RPMI8226 (cell line): ENCODE results near the gene LYZL6.
"Not testable (repeated sequence)": the region's sequence is repeated elsewhere in the genome, so short reads cannot be mapped to it uniquely, and the experiment has no call there.

Experiments used
- DNase-seq: peaks from one replicate; pipeline ENCODE4 v3.0.0-alpha.2; 2015

The LYZL6 gene

GRCh38 chr17:35944151-35944550, 638 bp upstream of the LYZL6 start:
- DNase-seq: no peak

- DNase-seq: no peak
Measured at GRCh38 chr17:35942588-35943186, 826 bp downstream of the LYZL6 start.

GRCh38 chr17:35938492-35938891, 5.0 kb downstream of the LYZL6 start:
- not testable (repeated sequence) for DNase-seq

GRCh38 chr17:35936063-35936462, 7.5 kb downstream of the LYZL6 start:
- no peak for DNase-seq

- DNase-seq: no peak
Measured at GRCh38 chr17:35934760-35935159, 8.8 kb downstream of the LYZL6 start.

GRCh38 chr17:35932586-35932985, 10.9 kb downstream of the LYZL6 start:
- DNase-seq: no peak

GRCh38 chr17:35931794-35932425, 11.6 kb downstream of the LYZL6 start:
- no peak for DNase-seq

- DNase-seq: peak; percentile 53
Measured at GRCh38 chr17:35930211-35931065, 13.1 kb downstream of the LYZL6 start, which contains the start of gene RDM1. Gene RDM1, minus strand, starts transcription at chr17:35930773. Its CDS starts 46 bp downstream, at chr17:35930727.

- DNase-seq: no peak
Measured at GRCh38 chr17:35927714-35928113, 15.8 kb downstream of the LYZL6 start.

GRCh38 chr17:35923609-35924114, 19.9 kb downstream of the LYZL6 start:
- no peak for DNase-seq

GRCh38 chr17:35920229-35920628, 23.3 kb downstream of the LYZL6 start:
- no peak for DNase-seq

GRCh38 chr17:35918665-35919064, 24.8 kb downstream of the LYZL6 start:
- DNase-seq: no peak

GRCh38 chr17:35917519-35918213, 25.8 kb downstream of the LYZL6 start:
- DNase-seq: no peak

GRCh38 chr17:35915153-35915964, 28.2 kb downstream of the LYZL6 start:
- no peak for DNase-seq

- no peak for DNase-seq
Measured at GRCh38 chr17:35914354-35914753, 29.2 kb downstream of the LYZL6 start.

GRCh38 chr17:35913609-35914008, 29.9 kb downstream of the LYZL6 start:
- DNase-seq: no peak

GRCh38 chr17:35912942-35913341, 30.6 kb downstream of the LYZL6 start:
- no peak for DNase-seq

GRCh38 chr17:35912339-35912912, 31.1 kb downstream of the LYZL6 start:
- no peak for DNase-seq

- DNase-seq: no peak
Measured at GRCh38 chr17:35909408-35909807, 34.1 kb downstream of the LYZL6 start.

GRCh38 chr17:35907691-35908090, 35.8 kb downstream of the LYZL6 start:
- DNase-seq: no peak

GRCh38 chr17:35906926-35907637, 36.4 kb downstream of the LYZL6 start:
- no peak for DNase-seq
